ENCODE results near the gene CDH22. TPM values are rescaled to one million over a fixed set of nuclear protein-coding genes. Genes with fewer than 3 reads are reported as not detected.

CDH22 gene
- total and polyA plus RNA-seq, 7 experiments from 2014 or later = not detected

- no peaks in the 10 kb centered on the region for H3K4me1 ChIP-seq (ENCODE audit: control insufficient read depth in 2 of 2, insufficient read depth in 2 of 2, low read length in 2 of 2)
- Mint-ChIP-seq H3K27ac (no peak overlapping the region), H3K27me3 (peaks cover 0 to 13% (median 12%) of the 10 kb centered on the region in 5 donors), H3K4me1 (no peaks in the 10 kb centered on the region), H3K36me3 (no peaks in the 10 kb centered on the region), H3K9me3 (no peaks in the 10 kb centered on the region), H3K4me3 (no peak overlapping the region)
- no peaks in the 10 kb centered on the region for H3K27me3 ChIP-seq (ENCODE audit: control insufficient read depth in 2 of 2, insufficient read depth in 2 of 2, low read length in 2 of 2)
- POLR2A ChIA-PET = no interaction called here
- H3K9me3 ChIP-seq (ENCODE audit: control insufficient read depth in 2 of 3, low read length in 3 of 3) = no peaks in the 10 kb centered on the region
- no peaks in the 10 kb centered on the region for H3K36me3 ChIP-seq (ENCODE audit: control insufficient read depth in 2 of 3, insufficient read depth in 3 of 3, low read length in 3 of 3)
- H3K27ac ChIP-seq (ENCODE audit: low read depth, low read length) = no peak overlapping the region
- no peak overlapping the region for H3K4me3 ChIP-seq (ENCODE audit: low read length)
- DNase-seq (no peak), ATAC-seq (no peak)
- CTCF ChIA-PET = no interaction called here
- intact Hi-C loops (cut with micrococcal nuclease) = no loop called here
Observed at GRCh38 chr20:46150943-46151342, 157.4 kb downstream of the CDH22 start.

DNA sequence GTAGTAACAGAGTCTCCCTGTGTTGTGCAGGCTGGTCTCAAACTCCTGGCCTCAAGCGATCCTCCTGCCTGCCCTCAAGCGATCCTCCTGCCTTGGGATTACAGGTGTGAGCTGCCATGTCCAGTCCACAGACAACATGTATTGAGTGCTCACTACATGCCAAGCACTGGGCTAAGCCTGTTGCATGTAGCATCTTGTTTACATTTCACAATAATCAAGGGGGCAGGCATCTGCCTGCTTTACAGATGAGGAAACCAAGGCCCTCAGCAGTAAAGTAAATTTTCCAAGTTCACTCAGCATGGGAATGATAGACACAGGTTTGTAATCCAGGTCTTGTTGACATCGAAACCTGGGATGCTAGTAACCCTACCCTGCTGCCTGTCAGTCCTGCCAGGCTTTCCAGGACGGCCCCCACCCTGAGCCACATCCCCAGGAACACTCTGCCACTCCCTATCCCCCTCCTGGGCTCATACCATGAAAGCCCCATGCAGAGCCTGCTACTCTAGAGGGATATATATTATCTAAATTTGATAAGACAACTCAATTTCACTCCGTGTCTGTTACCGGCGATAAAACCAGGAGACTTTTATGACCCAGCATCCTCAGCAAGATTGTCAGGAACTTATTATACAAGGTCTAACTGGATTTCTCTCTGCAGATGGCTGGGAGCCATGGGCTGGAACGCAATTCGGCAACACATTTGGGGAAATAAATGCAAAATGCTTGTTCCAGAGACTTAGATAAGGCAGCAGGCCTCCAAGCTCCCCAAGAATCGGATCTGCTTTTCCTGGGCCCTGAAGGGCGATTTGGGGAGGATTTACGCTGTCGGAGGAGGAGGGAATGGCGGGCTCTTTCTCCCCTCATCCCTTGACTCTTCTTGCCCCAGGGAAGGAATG, 159.7 kb downstream of the CDH22 start:
- Mint-ChIP-seq H3K36me3 (no peaks in the 10 kb centered on the region), H3K9me3 (no peaks in the 10 kb centered on the region), H3K27me3 (peaks cover 0 to 5% (median 0%) of the 10 kb centered on the region in 5 donors), H3K27ac (no peak overlapping the region), H3K4me1 (no peaks in the 10 kb centered on the region), H3K4me3 (no peak overlapping the region)
- Histone ChIP-seq H3K4me3 (ENCODE audit: low read length) (no peak overlapping the region), H3K27ac (ENCODE audit: low read depth, low read length) (no peak overlapping the region), H3K9me3 (ENCODE audit: control insufficient read depth in 2 of 3, low read length in 3 of 3) (no peaks in the 10 kb centered on the region), H3K4me1 (ENCODE audit: control insufficient read depth in 2 of 2, insufficient read depth in 2 of 2, low read length in 2 of 2) (no peaks in the 10 kb centered on the region), H3K27me3 (ENCODE audit: control insufficient read depth in 2 of 2, insufficient read depth in 2 of 2, low read length in 2 of 2) (no peaks in the 10 kb centered on the region), H3K36me3 (ENCODE audit: control insufficient read depth in 2 of 3, insufficient read depth in 3 of 3, low read length in 3 of 3) (no peaks in the 10 kb centered on the region)
- intact Hi-C loops (cut with micrococcal nuclease) = no loop called here
- DNase-seq (no peak), ATAC-seq (no peak)
- ChIA-PET POLR2A (no interaction called here), CTCF (no interaction called here)

GRCh38 chr20:46145713-46146112, 162.6 kb downstream of the CDH22 start:
- Histone ChIP-seq H3K4me3 (ENCODE audit: low read length) (no peak overlapping the region), H3K27ac (ENCODE audit: low read depth, low read length) (no peak overlapping the region), H3K4me1 (ENCODE audit: control insufficient read depth in 2 of 2, insufficient read depth in 2 of 2, low read length in 2 of 2) (no peaks in the 10 kb centered on the region), H3K36me3 (ENCODE audit: control insufficient read depth in 2 of 3, insufficient read depth in 3 of 3, low read length in 3 of 3) (no peaks in the 10 kb centered on the region), H3K9me3 (ENCODE audit: control insufficient read depth in 2 of 3, low read length in 3 of 3) (no peaks in the 10 kb centered on the region), H3K27me3 (ENCODE audit: control insufficient read depth in 2 of 2, insufficient read depth in 2 of 2, low read length in 2 of 2) (no peaks in the 10 kb centered on the region)
- DNase-seq (no peak), ATAC-seq (no peak)
- Mint-ChIP-seq H3K4me1 (no peaks in the 10 kb centered on the region), H3K27me3 (peaks cover 18 to 26% (median 22%) of the 10 kb centered on the region in 5 donors), H3K36me3 (no peaks in the 10 kb centered on the region), H3K4me3 (no peak overlapping the region), H3K27ac (no peak overlapping the region), H3K9me3 (no peaks in the 10 kb centered on the region)
- POLR2A ChIA-PET = no interaction called here
- intact Hi-C loops (cut with micrococcal nuclease) = no loop called here
- CTCF ChIA-PET = no interaction called here

GRCh38 chr20:46144432-46145025, 163.8 kb downstream of the CDH22 start:
- Histone ChIP-seq H3K36me3 (ENCODE audit: control insufficient read depth in 2 of 3, insufficient read depth in 3 of 3, low read length in 3 of 3) (no peaks in the 10 kb centered on the region), H3K27ac (ENCODE audit: low read depth, low read length) (no peak overlapping the region), H3K27me3 (ENCODE audit: control insufficient read depth in 2 of 2, insufficient read depth in 2 of 2, low read length in 2 of 2) (no peaks in the 10 kb centered on the region), H3K4me3 (ENCODE audit: low read length) (no peak overlapping the region), H3K9me3 (ENCODE audit: control insufficient read depth in 2 of 3, low read length in 3 of 3) (no peaks in the 10 kb centered on the region), H3K4me1 (ENCODE audit: control insufficient read depth in 2 of 2, insufficient read depth in 2 of 2, low read length in 2 of 2) (no peaks in the 10 kb centered on the region)
- Mint-ChIP-seq H3K4me1 (no peaks in the 10 kb centered on the region), H3K36me3 (no peaks in the 10 kb centered on the region), H3K27me3 (peaks cover 26 to 31% (median 29%) of the 10 kb centered on the region in 5 donors), H3K4me3 (no peak overlapping the region), H3K27ac (no peak overlapping the region), H3K9me3 (peaks cover 0 to 2% (median 0%) of the 10 kb centered on the region in 11 donors)
- POLR2A ChIA-PET = no interaction called here
- DNase-seq (no peak), ATAC-seq (no peak)
- intact Hi-C loops (cut with micrococcal nuclease) = no loop called here
- CTCF ChIA-PET = no interaction called here

DNA sequence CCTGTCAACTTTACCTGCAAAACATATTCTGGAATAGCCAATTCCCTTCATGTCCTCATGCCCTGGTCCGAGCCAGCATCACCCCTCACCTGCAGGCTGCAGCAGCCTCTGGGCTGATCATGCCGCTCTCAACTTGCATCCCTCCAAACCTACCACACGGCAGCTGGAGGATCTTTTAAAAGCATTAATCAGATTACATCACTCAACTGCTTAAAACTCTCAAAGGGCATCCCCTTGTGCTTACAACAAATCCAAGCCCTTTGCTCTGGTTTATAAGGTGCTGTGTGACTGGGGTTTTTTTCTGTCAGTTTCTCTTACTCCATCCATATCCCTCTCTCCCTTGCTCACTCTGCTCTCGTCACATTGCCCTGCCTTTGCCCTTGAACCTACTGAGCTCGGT, 166.2 kb downstream of the CDH22 start:
- Mint-ChIP-seq H3K36me3 (no peaks in the 10 kb centered on the region), H3K27ac (no peak overlapping the region), H3K4me3 (no peak overlapping the region), H3K27me3 (peaks cover 27 to 47% (median 38%) of the 10 kb centered on the region in 5 donors), H3K4me1 (no peaks in the 10 kb centered on the region), H3K9me3 (peaks cover 0 to 2% (median 0%) of the 10 kb centered on the region in 11 donors)
- H3K9me3 ChIP-seq (ENCODE audit: control insufficient read depth in 2 of 3, low read length in 3 of 3) = no peaks in the 10 kb centered on the region
- no peaks in the 10 kb centered on the region for H3K36me3 ChIP-seq (ENCODE audit: control insufficient read depth in 2 of 3, insufficient read depth in 3 of 3, low read length in 3 of 3)
- intact Hi-C loops (cut with micrococcal nuclease) = no loop called here
- DNase-seq = no peak
- H3K27me3 ChIP-seq (ENCODE audit: control insufficient read depth in 2 of 2, insufficient read depth in 2 of 2, low read length in 2 of 2) = no peaks in the 10 kb centered on the region
- H3K4me1 ChIP-seq (ENCODE audit: control insufficient read depth in 2 of 2, insufficient read depth in 2 of 2, low read length in 2 of 2) = no peaks in the 10 kb centered on the region
- CTCF ChIA-PET = no interaction called here
- POLR2A ChIA-PET = no interaction called here
- ATAC-seq = no peak
- H3K27ac ChIP-seq (ENCODE audit: low read depth, low read length) = no peak overlapping the region
- H3K4me3 ChIP-seq (ENCODE audit: low read length) = no peak overlapping the region

DNA sequence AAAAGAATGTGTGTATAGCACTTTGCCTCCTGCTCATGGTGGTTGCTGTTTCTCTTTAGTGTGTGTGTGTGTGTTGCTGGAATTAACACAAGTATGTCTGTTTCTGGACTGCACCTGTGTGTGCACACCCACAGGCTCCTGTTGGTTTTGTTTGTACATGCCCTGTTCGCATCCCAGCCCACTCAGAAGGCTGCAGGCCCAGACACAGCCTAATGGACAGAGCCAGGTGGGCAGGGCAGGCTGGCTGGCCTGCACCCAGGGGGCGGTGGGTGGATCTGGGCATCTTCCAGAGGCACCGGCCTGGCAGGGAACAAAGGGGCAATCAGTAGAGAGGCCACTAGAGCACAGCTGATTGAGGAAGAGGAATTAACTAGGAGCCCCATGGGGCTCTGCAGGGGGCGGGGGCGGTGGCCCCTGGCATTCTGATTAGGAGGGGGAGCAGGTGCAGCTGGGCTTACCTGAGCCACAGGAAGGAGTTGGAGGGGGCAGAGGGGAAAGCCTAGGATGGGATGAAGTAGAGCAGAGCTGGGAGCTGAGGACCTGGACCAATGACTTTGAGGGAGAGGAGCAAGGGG, 168.3 kb downstream of the CDH22 start:
- Mint-ChIP-seq H3K4me1 (peaks cover 0 to under 1% (median 0%) of the 10 kb centered on the region in 7 donors), H3K36me3 (no peaks in the 10 kb centered on the region), H3K27ac (no peak overlapping the region), H3K4me3 (no peak overlapping the region), H3K27me3 (peaks cover 30 to 64% (median 45%) of the 10 kb centered on the region in 5 donors), H3K9me3 (peaks cover 0 to 2% (median 0%) of the 10 kb centered on the region in 11 donors)
- Histone ChIP-seq H3K36me3 (ENCODE audit: control insufficient read depth in 2 of 3, insufficient read depth in 3 of 3, low read length in 3 of 3) (no peaks in the 10 kb centered on the region), H3K4me1 (ENCODE audit: control insufficient read depth in 2 of 2, insufficient read depth in 2 of 2, low read length in 2 of 2) (no peaks in the 10 kb centered on the region), H3K27ac (ENCODE audit: low read depth, low read length) (no peak overlapping the region), H3K27me3 (ENCODE audit: control insufficient read depth in 2 of 2, insufficient read depth in 2 of 2, low read length in 2 of 2) (no peaks in the 10 kb centered on the region), H3K9me3 (ENCODE audit: control insufficient read depth in 2 of 3, low read length in 3 of 3) (no peaks in the 10 kb centered on the region), H3K4me3 (ENCODE audit: low read length) (no peak overlapping the region)
- intact Hi-C loops (cut with micrococcal nuclease) = loop anchor here in 1 of 2 donors (10.0 kb wide), 1 partner anchor 205 kb away; no protein-coding TSS in a partner anchor
- ChIA-PET CTCF (no interaction called here), POLR2A (no interaction called here)
- ATAC-seq = no peak
- no peak for DNase-seq

All from naive thymus-derived CD4-positive, alpha-beta T cell (primary cell).